GM12878 (cell line): ENCODE results near the gene NTM. TPM values are rescaled to one million over a fixed set of nuclear protein-coding genes. Genes with fewer than 3 reads are reported as not detected.

Experiments
- ATAC-seq: fragments of 200-7000 bp; cut with Tn5 transposase; 3 replicates; pipeline ENCODE4 v1.9.1; 2020; ENCODE audit warnings: mild to moderate bottlenecking, moderate library complexity
- BruUV-seq: library from RNA; stranded (reverse); fragments of 400-500 nt; replicated peaks from 2 replicates; lab custom pipeline; 2021; lab: Mats Ljungman, UMichigan
- CTCF ChIA-PET: fragments of 300-600 bp; sonication (Branson Sonifier 250); formaldehyde crosslinking; extraction: SDS; loops from one replicate; lab custom pipeline; 2021; ENCODE audit warnings: inconsistent platforms; lab: Yijun Ruan, JAX
- POLR2A ChIA-PET: fragments of 350-600 bp; formaldehyde crosslinking; extraction: SDS; loops from one replicate; lab custom pipeline; 2021; ENCODE audit warnings: inconsistent platforms; lab: Charles Lee
- RAD21 ChIA-PET: fragments of 300-600 bp; sonication (Branson Sonifier 250); formaldehyde crosslinking; loops from one replicate; lab custom pipeline; 2023; ENCODE audit warnings: antibody characterized with exemption; ENCODE audit not compliant: unreplicated experiment; lab: Charles Lee
- SMC1A ChIA-PET: fragments of 300-600 bp; sonication (Branson Sonifier 250); formaldehyde crosslinking; loops from one replicate; lab custom pipeline; 2023; ENCODE audit not compliant: unreplicated experiment, uncharacterized antibody; lab: Charles Lee
- DNase-seq: peaks from one replicate; pipeline ENCODE4 v3.0.0-alpha.2; 2011; ENCODE audit warnings: low read depth, low spot score
- FAIRE-seq: peaks from 3 replicates; lab custom pipeline; 2011; peaks lifted over from hg19 to GRCh38; lab: Jason Lieb, UNC
- H2AFZ ChIP-seq: 2 replicates; pipeline ENCODE4 v1.6.0; 2011; ENCODE audit warnings: low read depth, low read length, control low read depth; ENCODE audit not compliant: control insufficient read depth
- H3K27ac ChIP-seq: 2 replicates; pipeline ENCODE4 v1.5.1; 2011; ENCODE audit warnings: control low read depth; ENCODE audit not compliant: control insufficient read depth, insufficient read depth
- H3K27me3 ChIP-seq, 2 experiments: replicated peaks in 1 of 2; 2 replicates each; pipeline versions ENCODE4 v1.6.0 to v1.6.1; 2011; ENCODE audit warnings: low read length in 1 of 2; ENCODE audit not compliant: control insufficient read depth in 2 of 2, insufficient read depth in 2 of 2
- H3K36me3 ChIP-seq, 2 experiments: 2 replicates each; pipeline ENCODE4 v1.5.1; 2011; ENCODE audit warnings: low read length in 1 of 2; ENCODE audit not compliant: control insufficient read depth in 2 of 2, insufficient read depth in 2 of 2
- H3K4me1 ChIP-seq: 2 replicates; pipeline ENCODE4 v1.6.1; 2011; ENCODE audit warnings: mild to moderate bottlenecking, low read length, moderate library complexity, mixed read lengths; ENCODE audit not compliant: control insufficient read depth, insufficient read depth
- H3K4me2 ChIP-seq: 2 replicates; pipeline ENCODE4 v1.6.0; 2011; ENCODE audit warnings: control low read depth; ENCODE audit not compliant: control insufficient read depth, insufficient read depth
- H3K4me3 ChIP-seq: fragments of 200-600 bp; sonication (generic); 2 replicates; pipeline ENCODE4 v1.5.1; 2016
- H3K79me2 ChIP-seq: 2 replicates; pipeline ENCODE4 v1.6.0; 2011; ENCODE audit warnings: low read length; ENCODE audit not compliant: control insufficient read depth, insufficient read depth
- H3K9ac ChIP-seq: 2 replicates; pipeline ENCODE4 v1.8.0; 2011; ENCODE audit warnings: low read length, control low read depth, mixed read lengths; ENCODE audit not compliant: control insufficient read depth, insufficient read depth
- H3K9me3 ChIP-seq: replicated peaks from 3 replicates; pipeline ENCODE4 v1.5.1; 2011; ENCODE audit warnings: mild to moderate bottlenecking, low read length; ENCODE audit not compliant: control insufficient read depth, insufficient read depth
- H4K20me1 ChIP-seq: 2 replicates; pipeline ENCODE4 v1.6.0; 2011; ENCODE audit not compliant: control insufficient read depth, insufficient read depth
- EGR1 ChIP-seq, 2 experiments: IDR thresholded peaks; 1 replicate in 1 of 2; 2 replicates in 1 of 2; pipeline ENCODE4 v1.6.1; 2011 to 2012; ENCODE audit warnings: low read depth in 2 of 2, low read length in 2 of 2, borderline replicate concordance in 1 of 2, mild to moderate bottlenecking in 1 of 2, moderate library complexity in 1 of 2
- YY1 ChIP-seq: IDR thresholded peaks from 2 replicates; pipeline ENCODE4 v1.6.1; 2011; ENCODE audit warnings: low read depth, mild to moderate bottlenecking, low read length
- ZBED1 ChIP-seq: IDR thresholded peaks from 2 replicates; pipeline ENCODE4 v1.6.1; 2016; ENCODE audit warnings: borderline replicate concordance
- WGBS: methylation state at CpG from one replicate; pipeline ENCODE4 v1.1.6; 2016; ENCODE audit warnings: low lambda C conversion rate; ENCODE audit not compliant: insufficient replicate concordance, insufficient coverage; ENCODE audit errors: missing lambda C conversion rate; 5-methylcytosine and 5-hydroxymethylcytosine counted together
- in situ Hi-C: fragments of 300-500 bp; cut with MboI; formaldehyde crosslinking; loops from 9 replicates; pipeline ENCODE4 v1.14.3; 2018; ENCODE audit warnings: mixed read lengths
- intact Hi-C: fragments of 100-400 bp; cut with micrococcal nuclease; formaldehyde crosslinking; loops from one replicate; pipeline ENCODE4 v1.14.2; 2022; ENCODE audit not compliant: unreplicated experiment
- polyA plus RNA-seq, 11 experiments: library from polyadenylated mRNA; depleted of rRNA in 4 of 11; unstranded in 6 of 11; stranded (reverse) in 5 of 11; fragments of >200 nt; fragmentation: Nextera tagmentation in 4 of 11; fragmentation: Illumina TruSeq in 1 of 11; extraction: Ambion mirVana in 4 of 11; extraction: Trizol in 1 of 11; gene quantifications; 1 replicate in 1 of 11; 2 replicates in 10 of 11; pipeline versions ENCODE4 v1.2.1 to v1.2.3, GENCODE V29; 2011 to 2016; ENCODE audit warnings: inconsistent platforms in 2 of 11, missing spikeins in 2 of 11, low read depth in 1 of 11
- total RNA-seq, 4 experiments: library from RNA; depleted of rRNA in 3 of 4; stranded (reverse); fragments of >200 nt in 3 of 4; fragmentation: Illumina TruSeq in 1 of 4; extraction: Trizol in 1 of 4; gene quantifications; 2 replicates each; pipeline versions ENCODE4 v1.2.1 to v1.2.3, GENCODE V29; 2013 to 2021
- TF ChIP-seq, protein P1 (sequence below): fragments of 450-650 bp; IDR thresholded peaks from 2 replicates; pipeline ENCODE4 v1.6.1; 2017; ENCODE audit warnings: mild to moderate bottlenecking, moderate library complexity

The NTM gene
- total and polyA plus RNA-seq, 10 of the 15 experiments (the other 5 are each of a cell fraction or from before 2014, with no cell fraction given), result not detected

DNA sequence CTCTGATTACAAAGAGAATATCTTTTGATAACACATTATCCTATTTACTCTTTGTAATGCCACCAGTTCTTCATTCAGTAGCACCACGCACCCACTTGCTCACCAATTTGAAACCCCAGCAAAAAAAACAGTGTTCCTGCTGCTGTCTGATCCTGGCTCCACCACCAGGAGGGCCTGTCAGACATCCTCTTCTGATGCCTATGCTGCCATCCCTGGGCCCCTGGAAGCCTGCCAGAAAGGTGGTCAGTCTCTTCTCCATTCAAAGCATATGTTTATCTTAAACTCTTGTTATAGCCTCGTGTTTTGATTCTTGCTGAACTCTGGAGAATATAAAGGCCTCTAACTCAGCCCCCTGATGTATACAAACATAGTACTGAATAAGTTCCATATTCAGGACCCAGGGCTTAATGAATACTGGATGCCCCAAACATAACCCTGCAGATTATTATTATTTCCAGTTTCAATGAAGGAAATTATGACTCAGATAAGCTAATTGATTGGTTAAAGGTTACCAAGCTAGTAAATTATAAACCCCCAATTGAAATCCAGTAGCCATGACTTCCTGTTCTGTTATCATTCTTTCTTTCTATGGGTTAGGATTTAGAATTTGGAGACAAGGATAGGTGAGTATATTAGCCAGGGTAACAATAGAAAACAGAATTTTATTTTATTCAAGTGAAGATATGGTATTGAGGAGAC, 116.7 kb downstream of the NTM start:
- Histone ChIP-seq H3K4me3 (no peak overlapping the region), H3K36me3 (no peaks in the 10 kb centered on the region), H4K20me1 (no peaks in the 10 kb centered on the region), H3K9ac (no peak overlapping the region), H3K79me2 (no peaks in the 10 kb centered on the region), H3K9me3 (no peaks in the 10 kb centered on the region), H3K4me1 (no peaks in the 10 kb centered on the region), H3K27me3 (no peaks in the 10 kb centered on the region; a peak in 1 of 4 replicates), H3K4me2 (no peak overlapping the region), H3K27ac (no peak overlapping the region), H2AFZ (no peak overlapping the region)
- TF ChIP-seq YY1 (no peak), EGR1 (IDR thresholded peaks at IDR 0.05; ENCODE audit: borderline replicate concordance in 1 of 2, low read depth in 2 of 2, low read length in 2 of 2) (no peak), ZBED1 (no peak)
- TF ChIP-seq, protein P1, sequence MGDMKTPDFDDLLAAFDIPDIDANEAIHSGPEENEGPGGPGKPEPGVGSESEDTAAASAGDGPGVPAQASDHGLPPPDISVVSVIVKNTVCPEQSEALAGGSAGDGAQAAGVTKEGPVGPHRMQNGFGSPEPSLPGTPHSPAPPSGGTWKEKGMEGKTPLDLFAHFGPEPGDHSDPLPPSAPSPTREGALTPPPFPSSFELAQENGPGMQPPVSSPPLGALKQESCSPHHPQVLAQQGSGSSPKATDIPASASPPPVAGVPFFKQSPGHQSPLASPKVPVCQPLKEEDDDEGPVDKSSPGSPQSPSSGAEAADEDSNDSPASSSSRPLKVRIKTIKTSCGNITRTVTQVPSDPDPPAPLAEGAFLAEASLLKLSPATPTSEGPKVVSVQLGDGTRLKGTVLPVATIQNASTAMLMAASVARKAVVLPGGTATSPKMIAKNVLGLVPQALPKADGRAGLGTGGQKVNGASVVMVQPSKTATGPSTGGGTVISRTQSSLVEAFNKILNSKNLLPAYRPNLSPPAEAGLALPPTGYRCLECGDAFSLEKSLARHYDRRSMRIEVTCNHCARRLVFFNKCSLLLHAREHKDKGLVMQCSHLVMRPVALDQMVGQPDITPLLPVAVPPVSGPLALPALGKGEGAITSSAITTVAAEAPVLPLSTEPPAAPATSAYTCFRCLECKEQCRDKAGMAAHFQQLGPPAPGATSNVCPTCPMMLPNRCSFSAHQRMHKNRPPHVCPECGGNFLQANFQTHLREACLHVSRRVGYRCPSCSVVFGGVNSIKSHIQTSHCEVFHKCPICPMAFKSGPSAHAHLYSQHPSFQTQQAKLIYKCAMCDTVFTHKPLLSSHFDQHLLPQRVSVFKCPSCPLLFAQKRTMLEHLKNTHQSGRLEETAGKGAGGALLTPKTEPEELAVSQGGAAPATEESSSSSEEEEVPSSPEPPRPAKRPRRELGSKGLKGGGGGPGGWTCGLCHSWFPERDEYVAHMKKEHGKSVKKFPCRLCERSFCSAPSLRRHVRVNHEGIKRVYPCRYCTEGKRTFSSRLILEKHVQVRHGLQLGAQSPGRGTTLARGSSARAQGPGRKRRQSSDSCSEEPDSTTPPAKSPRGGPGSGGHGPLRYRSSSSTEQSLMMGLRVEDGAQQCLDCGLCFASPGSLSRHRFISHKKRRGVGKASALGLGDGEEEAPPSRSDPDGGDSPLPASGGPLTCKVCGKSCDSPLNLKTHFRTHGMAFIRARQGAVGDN, result no peak
- 0% methylated on average over 2 of the region's 2 CpGs for WGBS
- DNase-seq (no peak), ATAC-seq (no peak), FAIRE-seq (no peak)
- POLR2A ChIA-PET, result no interaction called here
- SMC1A ChIA-PET, result no interaction called here
- intact Hi-C loops, result no loop called here
- in situ Hi-C loops, result no loop called here
- RAD21 ChIA-PET, result no interaction called here
- CTCF ChIA-PET, result no interaction called here
- BruUV-seq, result no TSS peak
